ENCODE measurements around the gene MGAT4A. TPM values are rescaled to one million over a fixed set of nuclear protein-coding genes. Genes with fewer than 3 reads are reported as not detected.

The MGAT4A gene
- total and polyA plus RNA-seq, 9 of the 15 experiments (the other 6 are each of a cell fraction or from before 2014, with no cell fraction given): 0.03 to 0.53 (median 0.18) TPM; not detected in 2

DNA sequence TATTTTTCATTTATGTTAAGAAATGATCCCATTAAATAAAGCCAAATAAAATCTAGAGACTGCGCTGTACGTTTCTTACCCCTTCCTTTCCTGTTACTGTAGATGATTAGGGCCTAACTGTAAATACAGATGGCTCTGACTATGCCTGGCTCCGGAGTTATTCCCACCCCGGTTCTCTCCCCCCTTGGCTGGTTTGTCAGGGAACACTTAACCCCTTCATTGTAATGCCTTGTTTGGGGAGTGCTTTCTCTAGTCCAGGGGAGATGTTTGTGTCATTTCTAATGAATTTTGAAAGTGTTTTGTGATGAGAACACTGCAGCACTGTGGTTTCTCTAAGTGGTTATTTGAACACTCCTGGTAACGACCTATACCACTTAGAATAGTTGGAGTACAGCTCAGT, 113.8 kb downstream of the MGAT4A start (continued):
- TF ChIP-seq OTX1 (CRISPR knock-in tag; IDR thresholded peaks at IDR 0.05) (no peak), PYGO2 (tag; IDR thresholded peaks at IDR 0.05) (no peak), SP2 (IDR thresholded peaks at IDR 0.05; ENCODE audit: extremely low read depth, low read depth, low read length, poor library complexity, severe bottlenecking) (no peak), ZBTB26 (CRISPR knock-in tag; IDR thresholded peaks at IDR 0.05) (no peak), SMAD1 (IDR thresholded peaks at IDR 0.05; ENCODE audit: low read depth, low read length, partially characterized antibody) (no peak), ZEB2 (IDR thresholded peaks at IDR 0.05) (no peak), MEIS2 (IDR thresholded peaks at IDR 0.05; ENCODE audit: partially characterized antibody) (no peak), RBM14 (IDR thresholded peaks at IDR 0.05; ENCODE audit: borderline replicate concordance, insufficient read depth, low read depth, low read length) (no peak)
- TF ChIP-seq, protein P1, sequence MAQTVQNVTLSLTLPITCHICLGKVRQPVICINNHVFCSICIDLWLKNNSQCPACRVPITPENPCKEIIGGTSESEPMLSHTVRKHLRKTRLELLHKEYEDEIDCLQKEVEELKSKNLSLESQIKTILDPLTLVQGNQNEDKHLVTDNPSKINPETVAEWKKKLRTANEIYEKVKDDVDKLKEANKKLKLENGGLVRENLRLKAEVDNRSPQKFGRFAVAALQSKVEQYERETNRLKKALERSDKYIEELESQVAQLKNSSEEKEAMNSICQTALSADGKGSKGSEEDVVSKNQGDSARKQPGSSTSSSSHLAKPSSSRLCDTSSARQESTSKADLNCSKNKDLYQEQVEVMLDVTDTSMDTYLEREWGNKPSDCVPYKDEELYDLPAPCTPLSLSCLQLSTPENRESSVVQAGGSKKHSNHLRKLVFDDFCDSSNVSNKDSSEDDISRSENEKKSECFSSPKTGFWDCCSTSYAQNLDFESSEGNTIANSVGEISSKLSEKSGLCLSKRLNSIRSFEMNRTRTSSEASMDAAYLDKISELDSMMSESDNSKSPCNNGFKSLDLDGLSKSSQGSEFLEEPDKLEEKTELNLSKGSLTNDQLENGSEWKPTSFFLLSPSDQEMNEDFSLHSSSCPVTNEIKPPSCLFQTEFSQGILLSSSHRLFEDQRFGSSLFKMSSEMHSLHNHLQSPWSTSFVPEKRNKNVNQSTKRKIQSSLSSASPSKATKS (CRISPR knock-in tag; IDR thresholded peaks at IDR 0.05): no peak
- TF ChIP-seq, protein P2, sequence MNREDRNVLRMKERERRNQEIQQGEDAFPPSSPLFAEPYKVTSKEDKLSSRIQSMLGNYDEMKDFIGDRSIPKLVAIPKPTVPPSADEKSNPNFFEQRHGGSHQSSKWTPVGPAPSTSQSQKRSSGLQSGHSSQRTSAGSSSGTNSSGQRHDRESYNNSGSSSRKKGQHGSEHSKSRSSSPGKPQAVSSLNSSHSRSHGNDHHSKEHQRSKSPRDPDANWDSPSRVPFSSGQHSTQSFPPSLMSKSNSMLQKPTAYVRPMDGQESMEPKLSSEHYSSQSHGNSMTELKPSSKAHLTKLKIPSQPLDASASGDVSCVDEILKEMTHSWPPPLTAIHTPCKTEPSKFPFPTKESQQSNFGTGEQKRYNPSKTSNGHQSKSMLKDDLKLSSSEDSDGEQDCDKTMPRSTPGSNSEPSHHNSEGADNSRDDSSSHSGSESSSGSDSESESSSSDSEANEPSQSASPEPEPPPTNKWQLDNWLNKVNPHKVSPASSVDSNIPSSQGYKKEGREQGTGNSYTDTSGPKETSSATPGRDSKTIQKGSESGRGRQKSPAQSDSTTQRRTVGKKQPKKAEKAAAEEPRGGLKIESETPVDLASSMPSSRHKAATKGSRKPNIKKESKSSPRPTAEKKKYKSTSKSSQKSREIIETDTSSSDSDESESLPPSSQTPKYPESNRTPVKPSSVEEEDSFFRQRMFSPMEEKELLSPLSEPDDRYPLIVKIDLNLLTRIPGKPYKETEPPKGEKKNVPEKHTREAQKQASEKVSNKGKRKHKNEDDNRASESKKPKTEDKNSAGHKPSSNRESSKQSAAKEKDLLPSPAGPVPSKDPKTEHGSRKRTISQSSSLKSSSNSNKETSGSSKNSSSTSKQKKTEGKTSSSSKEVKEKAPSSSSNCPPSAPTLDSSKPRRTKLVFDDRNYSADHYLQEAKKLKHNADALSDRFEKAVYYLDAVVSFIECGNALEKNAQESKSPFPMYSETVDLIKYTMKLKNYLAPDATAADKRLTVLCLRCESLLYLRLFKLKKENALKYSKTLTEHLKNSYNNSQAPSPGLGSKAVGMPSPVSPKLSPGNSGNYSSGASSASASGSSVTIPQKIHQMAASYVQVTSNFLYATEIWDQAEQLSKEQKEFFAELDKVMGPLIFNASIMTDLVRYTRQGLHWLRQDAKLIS (CRISPR knock-in tag; IDR thresholded peaks at IDR 0.05): no peak
- TF ChIP-seq, protein P3, sequence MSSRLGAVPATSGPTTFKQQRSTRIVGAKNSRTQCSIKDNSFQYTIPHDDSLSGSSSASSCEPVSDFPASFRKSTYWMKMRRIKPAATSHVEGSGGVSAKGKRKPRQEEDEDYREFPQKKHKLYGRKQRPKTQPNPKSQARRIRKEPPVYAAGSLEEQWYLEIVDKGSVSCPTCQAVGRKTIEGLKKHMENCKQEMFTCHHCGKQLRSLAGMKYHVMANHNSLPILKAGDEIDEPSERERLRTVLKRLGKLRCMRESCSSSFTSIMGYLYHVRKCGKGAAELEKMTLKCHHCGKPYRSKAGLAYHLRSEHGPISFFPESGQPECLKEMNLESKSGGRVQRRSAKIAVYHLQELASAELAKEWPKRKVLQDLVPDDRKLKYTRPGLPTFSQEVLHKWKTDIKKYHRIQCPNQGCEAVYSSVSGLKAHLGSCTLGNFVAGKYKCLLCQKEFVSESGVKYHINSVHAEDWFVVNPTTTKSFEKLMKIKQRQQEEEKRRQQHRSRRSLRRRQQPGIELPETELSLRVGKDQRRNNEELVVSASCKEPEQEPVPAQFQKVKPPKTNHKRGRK (tag; IDR thresholded peaks at IDR 0.05): no peak
- TF ChIP-seq, protein P4, sequence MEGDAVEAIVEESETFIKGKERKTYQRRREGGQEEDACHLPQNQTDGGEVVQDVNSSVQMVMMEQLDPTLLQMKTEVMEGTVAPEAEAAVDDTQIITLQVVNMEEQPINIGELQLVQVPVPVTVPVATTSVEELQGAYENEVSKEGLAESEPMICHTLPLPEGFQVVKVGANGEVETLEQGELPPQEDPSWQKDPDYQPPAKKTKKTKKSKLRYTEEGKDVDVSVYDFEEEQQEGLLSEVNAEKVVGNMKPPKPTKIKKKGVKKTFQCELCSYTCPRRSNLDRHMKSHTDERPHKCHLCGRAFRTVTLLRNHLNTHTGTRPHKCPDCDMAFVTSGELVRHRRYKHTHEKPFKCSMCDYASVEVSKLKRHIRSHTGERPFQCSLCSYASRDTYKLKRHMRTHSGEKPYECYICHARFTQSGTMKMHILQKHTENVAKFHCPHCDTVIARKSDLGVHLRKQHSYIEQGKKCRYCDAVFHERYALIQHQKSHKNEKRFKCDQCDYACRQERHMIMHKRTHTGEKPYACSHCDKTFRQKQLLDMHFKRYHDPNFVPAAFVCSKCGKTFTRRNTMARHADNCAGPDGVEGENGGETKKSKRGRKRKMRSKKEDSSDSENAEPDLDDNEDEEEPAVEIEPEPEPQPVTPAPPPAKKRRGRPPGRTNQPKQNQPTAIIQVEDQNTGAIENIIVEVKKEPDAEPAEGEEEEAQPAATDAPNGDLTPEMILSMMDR (IDR thresholded peaks at IDR 0.05 in 2 of 3, conservative IDR thresholded peaks at IDR 0.05 in 1 of 3; ENCODE audit: insufficient read depth in 2 of 3, low read depth in 1 of 3, low read length in 3 of 3): no peak
- TF ChIP-seq, protein P5, sequence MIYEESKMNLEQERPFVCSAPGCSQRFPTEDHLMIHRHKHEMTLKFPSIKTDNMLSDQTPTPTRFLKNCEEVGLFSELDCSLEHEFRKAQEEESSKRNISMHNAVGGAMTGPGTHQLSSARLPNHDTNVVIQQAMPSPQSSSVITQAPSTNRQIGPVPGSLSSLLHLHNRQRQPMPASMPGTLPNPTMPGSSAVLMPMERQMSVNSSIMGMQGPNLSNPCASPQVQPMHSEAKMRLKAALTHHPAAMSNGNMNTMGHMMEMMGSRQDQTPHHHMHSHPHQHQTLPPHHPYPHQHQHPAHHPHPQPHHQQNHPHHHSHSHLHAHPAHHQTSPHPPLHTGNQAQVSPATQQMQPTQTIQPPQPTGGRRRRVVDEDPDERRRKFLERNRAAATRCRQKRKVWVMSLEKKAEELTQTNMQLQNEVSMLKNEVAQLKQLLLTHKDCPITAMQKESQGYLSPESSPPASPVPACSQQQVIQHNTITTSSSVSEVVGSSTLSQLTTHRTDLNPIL (CRISPR knock-in tag; IDR thresholded peaks at IDR 0.05): no peak

Data from K562 (cell line).